Kidney (tissue), 14 donors: ENCODE data around the gene GNG4. TPM values are rescaled to one million over a fixed set of nuclear protein-coding genes. Genes with fewer than 3 reads are reported as not detected.

Experiments used
- DNase-seq, 5 donors: peaks; one replicate each; pipeline ENCODE4 v3.0.0-alpha.2; 2013 to 2020
- FAIRE-seq: peaks from 2 replicates; lab custom pipeline; 2012; peaks lifted over from hg19 to GRCh38; lab: Jason Lieb, UNC
- H3K27ac ChIP-seq, 2 donors: one replicate each; pipeline ENCODE4 v1.7.0; 2013; ENCODE audit warnings: low read depth in 2 of 2, low read length in 2 of 2, inconsistent platforms in 1 of 2
- H3K27me3 ChIP-seq: one replicate; pipeline ENCODE4 v1.7.1; 2013; ENCODE audit warnings: low read length, inconsistent platforms; ENCODE audit not compliant: control insufficient read depth, insufficient read depth
- H3K36me3 ChIP-seq, 3 donors: one replicate each; pipeline versions ENCODE4 v1.7.0 to v1.7.1; 2013; ENCODE audit warnings: low read length in 3 of 3, control low read depth in 1 of 3, inconsistent platforms in 1 of 3; ENCODE audit not compliant: insufficient read depth in 3 of 3, control insufficient read depth in 2 of 3
- H3K4me1 ChIP-seq, 3 donors: one replicate each; pipeline versions ENCODE4 v1.7.0 to v1.7.1; 2013; ENCODE audit warnings: low read length in 3 of 3, inconsistent platforms in 1 of 3, low read depth in 1 of 3; ENCODE audit not compliant: control insufficient read depth in 2 of 3, insufficient read depth in 2 of 3
- H3K4me3 ChIP-seq, 3 donors: one replicate each; pipeline versions ENCODE4 v1.7.0 to v1.8.1; 2013; ENCODE audit warnings: low read length in 3 of 3, control low read depth in 1 of 3, inconsistent platforms in 1 of 3
- H3K9ac ChIP-seq, 3 donors: one replicate each; pipeline versions ENCODE4 v1.7.0 to v1.7.1; 2013; ENCODE audit warnings: low read length in 3 of 3, control low read depth in 1 of 3, inconsistent platforms in 1 of 3
- H3K9me3 ChIP-seq, 3 donors: one replicate each; pipeline versions ENCODE4 v1.7.0 to v1.7.1; 2013; ENCODE audit warnings: low read length in 3 of 3, control low read depth in 1 of 3, inconsistent platforms in 1 of 3; ENCODE audit not compliant: control insufficient read depth in 2 of 3, insufficient read depth in 1 of 3
- CTCF ChIP-seq: IDR thresholded peaks from 3 replicates; pipeline ENCODE4 v1.5.1; 2012; ENCODE audit warnings: mild to moderate bottlenecking, moderate library complexity, borderline replicate concordance; ENCODE audit not compliant: insufficient read depth; ENCODE audit errors: extremely low read depth
- intact Hi-C: fragments of 100-400 bp; cut with DNase I; formaldehyde crosslinking; loops from one replicate; pipeline ENCODE4 v1.11.1; 2022
- polyA plus RNA-seq: library from polyadenylated mRNA; stranded (reverse); fragments of 350-450 nt; fragmentation: Illumina TruSeq; extraction: RNeasy Lipid Tissue Mini Kit (QIAGEN cat#74804); gene quantifications from one replicate; pipeline ENCODE4 v1.2.3, GENCODE V29; 2014; ENCODE audit warnings: low read depth, low replicate concordance; ENCODE audit not compliant: insufficient read depth
- total RNA-seq: library from RNA; stranded (reverse); fragmentation: NEBNext Ultra II Directional; extraction: Animal tissue kit (Norgen Biotek cat#: 25700); gene quantifications from one replicate; pipeline ENCODE4 v1.2.1, GENCODE V29; 2021
- donor health status: control.
- donor health status: control.
- donor health status: control.
- donor health status: control.
- donor health status: control.
- donor health status: DM: yes; HTN: yes; CAD: no.
- donor health status: Normal renal cell carcinoma (clear cell type).

Gene GNG4
- total and polyA plus RNA-seq, 2 donors from 2014 or later = 4.5 TPM; not detected in 1

- no peak for FAIRE-seq
These were observed 29.4 kb upstream of the GNG4 start for GRCh38 chr1:235679005-235679404.

GRCh38 chr1:235675152-235675890 lies 25.7 kb upstream of the GNG4 start:
- FAIRE-seq (no peak), DNase-seq (no peak)
- Histone ChIP-seq H3K27me3 (no peaks in the 10 kb centered on the region), H3K27ac (no peak overlapping the region), H3K9me3 (peaks cover 0 to 12% (median 3%) of the 10 kb centered on the region in 3 donors), H3K9ac (no peak overlapping the region), H3K4me3 (no peak overlapping the region), H3K36me3 (peaks cover 0 to 12% (median 2%) of the 10 kb centered on the region in 3 donors), H3K4me1 (no peaks in the 10 kb centered on the region)
- intact Hi-C loops = no loop called here
- no peak for TF ChIP-seq CTCF

More at GRCh38 chr1:235679005-235679404, 29.4 kb upstream of the GNG4 start:
- H3K9me3 ChIP-seq = no peaks in the 10 kb centered on the region
- intact Hi-C loops = no loop called here
- H3K27ac ChIP-seq = no peak overlapping the region
- peaks cover 0 to 12% (median 2%) of the 10 kb centered on the region in 3 donors for H3K36me3 ChIP-seq
- no peaks in the 10 kb centered on the region for H3K4me1 ChIP-seq
- H3K27me3 ChIP-seq = no peaks in the 10 kb centered on the region
- DNase-seq = no peak
- no peak overlapping the region for H3K9ac ChIP-seq
- no peak for TF ChIP-seq CTCF
- no peak overlapping the region for H3K4me3 ChIP-seq

GRCh38 chr1:235673981-235674380 lies 24.4 kb upstream of the GNG4 start:
- Histone ChIP-seq H3K36me3 (peaks cover 0 to 12% (median 2%) of the 10 kb centered on the region in 3 donors), H3K9ac (no peak overlapping the region), H3K9me3 (peaks cover 2 to 18% (median 3%) of the 10 kb centered on the region in 3 donors), H3K27ac (no peak overlapping the region), H3K27me3 (no peaks in the 10 kb centered on the region), H3K4me3 (no peak overlapping the region), H3K4me1 (no peaks in the 10 kb centered on the region)
- no peak for TF ChIP-seq CTCF
- FAIRE-seq (no peak), DNase-seq (no peak)
- intact Hi-C loops = no loop called here
